Upper lobe of left lung (tissue), 4 donors: Measurements from ENCODE around the gene MYH7B.

ENCODE experiments used
- CTCF ChIP-seq, 6 experiments: fragments of 450-650 bp in 4 of 6; fragments of 200-600 bp in 2 of 6; sonication (generic) in 2 of 6; IDR thresholded peaks; one replicate each; pipeline ENCODE4 v1.5.1; 2016 to 2019; ENCODE audit warnings: antibody characterized with exemption in 6 of 6
- POLR2A ChIP-seq, 4 donors: fragments of 450-650 bp; IDR thresholded peaks; one replicate each; pipeline ENCODE4 v1.5.1; 2016 to 2017; ENCODE audit warnings: antibody characterized with exemption in 4 of 4, mild to moderate bottlenecking in 2 of 4

GRCh38 chr20:34942301-34942700 lies 13.4 kb upstream of the MYH7B start:
- TF ChIP-seq CTCF (IDR thresholded peaks at IDR 0.05) (no peak), POLR2A (IDR thresholded peaks at IDR 0.05) (no peak)
